Keratinocyte (primary cell): ENCODE results near the gene WNK2. TPM values are rescaled to one million over a fixed set of nuclear protein-coding genes. Genes with fewer than 3 reads are reported as not detected.

Experiments
- DNase-seq: peaks from one replicate; pipeline ENCODE4 v3.0.0-alpha.2; 2011; ENCODE audit warnings: low read depth, missing footprints, low spot score
- FAIRE-seq: peaks from 2 replicates; lab custom pipeline; 2011; peaks lifted over from hg19 to GRCh38; lab: Jason Lieb, UNC
- H2AFZ ChIP-seq: 2 replicates; pipeline ENCODE4 v1.6.0; 2012; ENCODE audit warnings: low read length, control low read depth, inconsistent platforms; ENCODE audit not compliant: control insufficient read depth
- H3K27ac ChIP-seq: 2 replicates; pipeline ENCODE4 v1.5.1; 2011; ENCODE audit warnings: low read length; ENCODE audit not compliant: control insufficient read depth, insufficient read depth
- H3K27me3 ChIP-seq: 3 replicates; pipeline ENCODE4 v1.6.0; 2011; ENCODE audit warnings: low read length; ENCODE audit not compliant: control insufficient read depth, insufficient read depth; ENCODE audit errors: extremely low read depth
- H3K36me3 ChIP-seq, 2 experiments: 2 replicates in 1 of 2; 3 replicates in 1 of 2; pipeline ENCODE4 v1.5.1; 2011; ENCODE audit warnings: low read length in 2 of 2, mild to moderate bottlenecking in 1 of 2; ENCODE audit not compliant: control insufficient read depth in 2 of 2, insufficient read depth in 2 of 2; ENCODE audit errors: extremely low read depth in 1 of 2
- H3K4me1 ChIP-seq: 3 replicates; pipeline ENCODE4 v1.5.1; 2011; ENCODE audit warnings: low read length; ENCODE audit not compliant: control insufficient read depth, insufficient read depth; ENCODE audit errors: extremely low read depth
- H3K4me2 ChIP-seq: 3 replicates; pipeline ENCODE4 v1.6.0; 2011; ENCODE audit warnings: low read depth, low read length; ENCODE audit not compliant: control insufficient read depth, insufficient read depth; ENCODE audit errors: extremely low read depth
- H3K4me3 ChIP-seq, 3 experiments: fragments of 200-600 bp in 1 of 3; sonication (generic) in 1 of 3; 2 replicates in 2 of 3; 3 replicates in 1 of 3; pipeline ENCODE4 v1.5.1; 2011 to 2016; ENCODE audit warnings: low read length in 3 of 3, mild to moderate bottlenecking in 3 of 3, control low read depth in 2 of 3, inconsistent platforms in 1 of 3, low read depth in 1 of 3, mixed read lengths in 1 of 3, mixed run types in 1 of 3, moderate library complexity in 1 of 3; ENCODE audit not compliant: control insufficient read depth in 2 of 3, insufficient read depth in 2 of 3; ENCODE audit errors: extremely low read depth in 1 of 3
- H3K79me2 ChIP-seq: 2 replicates; pipeline ENCODE4 v1.6.0; 2012; ENCODE audit warnings: low read length; ENCODE audit not compliant: control insufficient read depth, insufficient read depth
- H3K9ac ChIP-seq: 3 replicates; pipeline ENCODE4 v1.6.0; 2011; ENCODE audit warnings: low read length; ENCODE audit not compliant: control insufficient read depth, insufficient read depth; ENCODE audit errors: extremely low read depth
- H3K9me1 ChIP-seq: 3 replicates; pipeline ENCODE4 v1.6.0; 2011; ENCODE audit warnings: low read length; ENCODE audit not compliant: control insufficient read depth, insufficient read depth; ENCODE audit errors: extremely low read depth
- H3K9me3 ChIP-seq: 2 replicates; pipeline ENCODE4 v1.5.1; 2012; ENCODE audit warnings: low read depth, low read length; ENCODE audit not compliant: control insufficient read depth
- H4K20me1 ChIP-seq: 3 replicates; pipeline ENCODE4 v1.6.0; 2011; ENCODE audit warnings: low read length; ENCODE audit not compliant: control insufficient read depth, insufficient read depth; ENCODE audit errors: extremely low read depth
- CTCF ChIP-seq, 3 experiments: IDR thresholded peaks in 1 of 3; conservative IDR thresholded peaks in 1 of 3; optimal IDR thresholded peaks in 1 of 3; 2 replicates in 2 of 3; 3 replicates in 1 of 3; pipeline versions ENCODE3 to v1.5.1; 2011; ENCODE audit warnings: low read length in 3 of 3, mild to moderate bottlenecking in 3 of 3, moderate library complexity in 2 of 3, control low read depth in 1 of 3, inconsistent platforms in 1 of 3; ENCODE audit not compliant: insufficient read depth in 2 of 3; ENCODE audit errors: extremely low read depth in 1 of 3
- EZH2 ChIP-seq: IDR thresholded peaks from one replicate; pipeline ENCODE4 v1.6.1; 2012; ENCODE audit warnings: inconsistent platforms, mild to moderate bottlenecking, low read length, moderate library complexity
- dilution Hi-C: fragments of 300-500 bp; cut with MboI; formaldehyde crosslinking; loops from one replicate; pipeline ENCODE4 v1.7.0; 2020; ENCODE audit warnings: low sequenced_read_pairs; ENCODE audit not compliant: extremely low pct_ligation_motif_present
- polyA plus RNA-seq, 5 experiments: library from polyadenylated mRNA; depleted of rRNA in 3 of 5; stranded (reverse) in 3 of 5; stranded (forward) in 1 of 5; unstranded in 1 of 5; fragments of >200 nt; gene quantifications; 1 replicate in 1 of 5; 2 replicates in 3 of 5; 3 replicates in 1 of 5; pipeline versions ENCODE4 v1.2.1 to v1.2.3, GENCODE V29; 2011 to 2012; ENCODE audit warnings: missing spikeins in 2 of 5, low read depth in 1 of 5, low replicate concordance in 1 of 5

Gene WNK2
- polyA plus RNA-seq, 1 donor (not counting 4 experiments of a cell fraction or from before 2014, with no cell fraction given): not detected

DNA sequence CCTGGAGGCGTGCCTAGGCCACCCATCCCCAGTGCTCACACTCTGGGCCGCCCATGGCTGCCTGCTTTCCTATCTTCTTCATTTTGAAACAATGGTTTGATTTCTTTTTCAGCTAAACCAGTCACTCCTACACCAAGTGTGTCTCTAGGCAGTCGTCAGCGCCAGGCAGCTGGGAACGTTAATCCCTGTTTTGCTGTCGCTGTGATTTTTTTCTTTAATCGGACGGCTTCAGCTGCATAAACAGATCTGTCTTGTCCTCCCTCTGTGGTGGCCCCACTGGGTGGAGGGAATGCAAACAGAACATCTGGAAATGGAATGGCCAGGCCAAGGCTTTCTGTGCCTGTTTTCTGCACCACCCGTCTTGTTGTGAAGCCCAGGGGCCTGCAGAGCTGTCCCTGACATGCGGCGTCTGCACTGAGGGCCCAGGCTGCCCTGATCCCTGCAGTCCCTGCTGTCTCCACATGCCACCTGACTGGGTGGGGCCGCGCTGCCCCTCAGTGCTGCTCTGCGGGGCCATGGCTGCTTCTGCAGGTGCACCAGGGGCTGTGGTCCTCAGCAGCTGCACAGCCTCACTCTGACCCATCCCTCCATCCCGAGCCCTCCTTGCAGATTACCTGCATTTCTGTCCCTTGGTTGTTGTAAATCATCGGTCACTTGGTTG, 51.5 kb downstream of the WNK2 start:
- H3K36me3 ChIP-seq: no peaks in the 10 kb centered on the region
- no peaks in the 10 kb centered on the region for H4K20me1 ChIP-seq
- no peak overlapping the region for H3K9ac ChIP-seq
- dilution Hi-C loops: no loop called here
- no peaks in the 10 kb centered on the region for H3K9me3 ChIP-seq
- no peaks in the 10 kb centered on the region for H3K4me1 ChIP-seq
- H3K79me2 ChIP-seq: no peaks in the 10 kb centered on the region
- H3K9me1 ChIP-seq: no peaks in the 10 kb centered on the region
- H3K4me3 ChIP-seq: no peak overlapping the region
- no peak overlapping the region for H3K27ac ChIP-seq
- H3K4me2 ChIP-seq: no peak overlapping the region
- H2AFZ ChIP-seq: no peak overlapping the region
- no peak for TF ChIP-seq CTCF (optimal IDR thresholded peaks at IDR 0.05 in 1 of 3, IDR thresholded peaks at IDR 0.05 in 1 of 3, conservative IDR thresholded peaks at IDR 0.05 in 1 of 3; ENCODE audit: extremely low read depth in 1 of 3, insufficient read depth in 2 of 3, low read length in 3 of 3)
- TF ChIP-seq EZH2: no peak
- H3K27me3 ChIP-seq: peaks cover 30% of the 10 kb centered on the region
- no peak for FAIRE-seq
- no peak for DNase-seq

DNA sequence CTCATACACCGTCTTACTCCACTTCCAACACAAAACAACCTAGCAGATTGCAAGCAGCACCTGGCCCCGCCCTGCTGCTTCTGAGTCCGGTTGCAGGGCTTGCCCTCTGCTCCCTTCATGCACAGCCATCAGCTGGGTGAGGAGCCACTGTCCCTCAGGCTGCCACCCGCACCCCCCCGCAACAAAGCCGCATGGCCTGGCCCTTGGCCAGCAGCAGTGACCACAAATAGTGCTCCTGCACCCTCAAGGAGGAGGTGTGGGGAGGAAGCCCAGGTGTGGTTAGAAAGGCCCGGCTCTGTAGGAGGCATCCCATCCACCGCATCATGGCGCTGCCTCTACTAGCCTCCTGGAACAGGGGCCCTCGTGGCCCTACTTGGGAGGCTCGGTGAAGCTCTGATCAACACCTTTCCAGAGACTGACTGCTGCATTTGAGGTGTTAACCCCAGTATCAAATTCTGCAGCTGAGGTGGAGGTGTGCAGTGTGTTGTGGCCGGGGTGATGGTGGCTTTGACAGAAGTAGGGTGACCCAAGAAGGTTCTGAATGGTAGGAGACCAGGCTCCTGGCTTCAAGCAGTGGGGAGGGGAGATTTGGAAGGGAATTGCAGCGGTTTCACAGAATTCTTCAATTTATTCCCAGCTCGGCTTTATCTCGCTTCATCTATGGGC, 52.7 kb downstream of the WNK2 start:
- TF ChIP-seq EZH2 (no peak), CTCF (optimal IDR thresholded peaks at IDR 0.05 in 1 of 3, IDR thresholded peaks at IDR 0.05 in 1 of 3, conservative IDR thresholded peaks at IDR 0.05 in 1 of 3; ENCODE audit: extremely low read depth in 1 of 3, insufficient read depth in 2 of 3, low read length in 3 of 3) (no peak)
- no peak overlapping the region for H2AFZ ChIP-seq
- no peaks in the 10 kb centered on the region for H3K36me3 ChIP-seq
- H3K4me3 ChIP-seq: no peak overlapping the region
- no peak overlapping the region for H3K9ac ChIP-seq
- H3K27me3 ChIP-seq: peaks cover 20% of the 10 kb centered on the region
- H3K4me2 ChIP-seq: no peak overlapping the region
- H3K9me1 ChIP-seq: no peaks in the 10 kb centered on the region
- dilution Hi-C loops: no loop called here
- H3K4me1 ChIP-seq: no peaks in the 10 kb centered on the region
- H3K9me3 ChIP-seq: no peaks in the 10 kb centered on the region
- H3K79me2 ChIP-seq: no peaks in the 10 kb centered on the region
- H3K27ac ChIP-seq: no peak overlapping the region
- FAIRE-seq: no peak
- no peaks in the 10 kb centered on the region for H4K20me1 ChIP-seq
- no peak for DNase-seq
